CD4-positive, alpha-beta T cell treated with Interleukin-4 for 4 hours (primary cell): Measurements from ENCODE around the gene XG.
"Not testable (repeated sequence)": the region's sequence is repeated elsewhere in the genome, so short reads cannot be mapped to it uniquely, and the experiment has no call there.

Source experiments
- DNase-seq: peaks from one replicate; pipeline ENCODE4 v3.0.0-alpha.2; 2020

The XG gene

DNA sequence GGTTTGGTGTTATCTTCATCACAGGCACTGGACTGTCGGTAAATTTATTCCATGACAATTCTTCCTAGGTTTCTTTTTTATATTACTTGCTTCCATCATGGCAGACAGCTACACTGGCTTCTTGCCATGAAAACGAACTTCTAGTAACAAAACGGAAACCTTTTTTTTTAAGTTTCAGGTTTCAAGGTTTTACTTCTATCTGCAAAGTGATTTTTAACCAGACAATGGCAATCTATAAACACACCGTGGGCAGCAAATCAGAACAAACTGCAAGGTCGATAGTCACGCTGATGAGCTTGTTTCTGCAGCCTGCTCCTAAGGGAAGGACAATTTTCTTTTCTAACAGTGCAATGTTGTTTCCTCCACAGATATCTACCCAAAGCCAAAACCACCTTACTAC lies 29.9 kb downstream of the XG start:
- no peak for DNase-seq

DNA sequence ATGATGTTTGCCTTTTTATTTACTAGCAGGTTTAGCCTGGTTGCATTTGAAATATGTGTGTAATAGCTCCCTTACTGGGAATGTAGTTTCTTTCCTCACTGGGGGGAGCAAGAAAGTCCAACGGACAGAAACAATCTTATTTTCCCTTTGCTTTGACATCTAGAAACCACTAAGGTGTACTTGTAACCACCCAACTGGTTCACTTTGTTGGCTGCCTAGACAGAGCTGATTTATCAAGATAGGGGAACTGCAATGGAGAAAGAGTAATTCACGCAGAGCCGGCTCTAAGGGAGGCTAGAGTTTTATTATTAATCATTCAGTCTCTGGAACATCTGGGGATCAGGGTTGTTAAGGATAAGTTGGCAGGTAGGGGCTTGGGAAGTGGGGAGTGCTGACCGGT lies 30.3 kb downstream of the XG start:
- DNase-seq, result no peak

DNA sequence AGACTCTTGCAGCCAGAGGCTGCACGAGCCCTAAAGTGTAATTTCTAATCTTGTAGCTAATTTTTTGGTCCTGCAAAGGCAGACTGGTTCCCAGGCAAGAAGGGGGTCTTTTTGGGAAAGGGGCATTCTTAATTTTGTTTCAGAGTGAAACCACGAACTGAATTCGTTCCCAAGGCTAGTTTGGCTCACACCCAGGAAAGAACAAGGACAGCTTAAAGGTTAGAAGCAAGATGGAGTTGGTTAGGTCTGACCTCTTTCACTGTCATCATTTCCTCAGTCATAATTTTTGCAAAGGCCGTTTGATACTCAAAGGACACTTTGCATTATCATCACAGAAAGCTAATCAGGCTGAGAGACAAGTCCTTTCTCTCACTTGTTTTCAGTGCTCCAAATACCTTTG lies 30.9 kb downstream of the XG start:
- DNase-seq, result no peak

DNA sequence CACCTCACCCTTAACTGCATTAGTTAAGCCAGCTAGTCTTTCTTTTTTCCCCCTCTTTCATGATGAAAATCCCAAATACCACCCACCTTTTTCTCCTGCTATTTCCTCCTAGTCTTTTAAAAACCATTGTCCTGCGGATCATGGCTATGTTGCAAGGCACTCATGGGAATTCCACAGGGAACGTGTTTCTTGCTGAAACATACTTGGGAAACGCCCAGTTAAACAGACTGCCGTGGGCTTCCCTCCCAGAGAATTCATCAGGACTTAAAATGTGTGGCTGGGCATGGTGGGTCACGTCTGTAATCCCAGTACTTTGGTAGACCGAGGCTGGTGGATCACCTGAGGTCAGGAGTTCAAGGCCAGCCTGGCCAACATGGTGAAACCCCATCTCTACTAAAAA lies 32.2 kb downstream of the XG start:
- DNase-seq, result no peak

DNA sequence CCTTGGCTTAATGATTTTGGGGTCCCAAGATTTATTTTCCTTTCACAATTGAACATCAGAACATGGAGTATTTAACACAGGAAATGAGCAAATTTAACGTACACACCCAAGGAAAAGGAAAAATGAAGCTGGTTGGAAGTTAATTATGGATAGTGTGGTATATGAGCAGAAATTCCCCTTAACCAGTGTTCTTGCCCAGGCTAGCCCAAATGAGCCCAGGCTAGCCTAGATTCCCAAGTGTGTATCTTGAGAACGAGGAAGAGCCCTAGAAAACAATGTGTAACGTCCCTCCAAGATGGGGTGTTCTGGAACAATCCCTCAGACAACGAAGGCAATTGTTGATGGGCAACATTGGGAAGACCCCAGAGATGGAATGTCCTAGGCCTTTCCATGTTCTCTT lies 33.7 kb downstream of the XG start:
- DNase-seq, result no peak

DNA sequence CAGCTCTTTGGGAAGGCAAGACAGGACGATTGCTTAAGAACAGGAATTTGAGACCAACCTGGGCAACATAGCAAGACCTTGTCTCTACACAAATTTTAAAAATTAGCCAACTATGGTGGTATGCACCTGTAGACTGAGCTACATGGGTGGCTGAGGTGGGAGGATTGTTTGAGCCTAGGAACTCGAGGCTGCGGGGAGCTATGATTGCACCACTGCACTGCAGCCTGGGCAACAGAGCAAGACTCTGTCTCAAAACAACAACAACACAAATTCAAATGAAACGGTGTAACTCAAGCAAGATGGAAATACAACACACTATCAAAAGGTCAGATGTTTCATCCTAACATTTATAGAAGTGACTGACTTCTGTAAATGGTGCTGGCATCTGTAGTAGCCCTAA lies 37.1 kb downstream of the XG start:
- no peak for DNase-seq

GRCh38 chrX:2789569-2789968 lies 37.7 kb downstream of the XG start:
- DNase-seq, result no peak

DNA sequence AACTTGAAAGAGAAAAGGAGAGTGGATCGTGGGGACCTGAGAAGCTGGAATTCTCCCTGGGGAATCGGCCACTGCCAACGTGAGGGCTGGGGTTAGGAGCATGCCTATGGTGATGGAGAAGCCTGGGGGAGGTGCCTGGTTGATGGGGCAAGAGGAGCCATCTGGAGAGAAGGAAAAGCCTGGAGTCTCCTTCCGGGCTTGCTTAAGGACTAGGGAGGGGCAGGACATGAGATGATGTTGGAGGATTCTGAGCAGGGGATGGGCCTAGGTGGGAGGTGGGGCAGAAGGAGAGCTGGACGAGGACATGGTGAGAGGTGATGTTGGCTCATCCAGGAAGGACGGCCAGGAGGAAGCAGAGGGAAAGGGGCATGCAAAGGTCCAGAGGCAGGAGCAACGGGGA lies 41.9 kb downstream of the XG start:
- no peak for DNase-seq

- DNase-seq, result no peak
These were observed 42.5 kb downstream of the XG start for GRCh38 chrX:2794336-2794735.

DNA sequence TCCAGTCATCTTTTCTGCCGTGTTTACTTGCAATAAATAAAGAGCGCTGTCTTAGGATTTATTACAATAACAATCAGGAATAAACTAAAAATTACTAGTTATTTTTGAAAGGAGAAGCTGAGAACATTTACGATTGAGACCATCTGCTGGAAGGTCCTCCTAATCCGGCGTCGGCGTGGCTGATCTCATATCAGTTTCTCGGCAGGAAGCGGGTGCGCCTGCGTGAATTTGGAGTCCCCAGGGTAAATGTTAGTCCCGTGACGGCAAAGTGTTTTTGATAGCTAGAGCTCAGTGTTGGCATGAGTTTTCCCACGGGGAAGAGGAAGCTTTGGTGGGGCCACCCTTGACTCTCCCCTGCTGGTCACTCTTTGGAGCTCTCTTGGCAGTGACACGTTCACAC lies 45.0 kb downstream of the XG start:
- not testable (repeated sequence) for DNase-seq

- no peak for DNase-seq
These were observed 47.5 kb downstream of the XG start for GRCh38 chrX:2799369-2799768.

DNA sequence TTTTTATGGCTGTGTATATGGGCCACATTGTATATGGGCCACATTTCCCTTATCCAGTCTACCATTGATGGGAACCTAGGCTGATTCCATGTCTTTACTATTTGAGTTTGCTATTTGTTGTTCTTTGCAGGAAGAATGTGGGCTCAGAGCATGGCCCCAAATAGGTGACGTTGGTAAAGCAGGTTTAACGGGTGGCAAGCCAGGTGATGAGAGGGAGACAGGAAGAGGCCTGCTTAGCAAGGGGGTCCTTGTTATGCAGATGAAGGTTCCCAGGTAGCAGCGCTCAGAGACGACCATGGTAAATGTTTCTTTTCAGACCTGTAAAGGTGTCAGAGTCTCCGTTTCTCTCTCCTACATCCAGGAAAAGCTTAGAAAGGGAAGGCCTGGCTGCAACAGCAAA lies 48.1 kb downstream of the XG start:
- DNase-seq, result not testable (repeated sequence)

GRCh38 chrX:2801223-2801622 lies 49.4 kb downstream of the XG start:
- DNase-seq, result no peak

DNA sequence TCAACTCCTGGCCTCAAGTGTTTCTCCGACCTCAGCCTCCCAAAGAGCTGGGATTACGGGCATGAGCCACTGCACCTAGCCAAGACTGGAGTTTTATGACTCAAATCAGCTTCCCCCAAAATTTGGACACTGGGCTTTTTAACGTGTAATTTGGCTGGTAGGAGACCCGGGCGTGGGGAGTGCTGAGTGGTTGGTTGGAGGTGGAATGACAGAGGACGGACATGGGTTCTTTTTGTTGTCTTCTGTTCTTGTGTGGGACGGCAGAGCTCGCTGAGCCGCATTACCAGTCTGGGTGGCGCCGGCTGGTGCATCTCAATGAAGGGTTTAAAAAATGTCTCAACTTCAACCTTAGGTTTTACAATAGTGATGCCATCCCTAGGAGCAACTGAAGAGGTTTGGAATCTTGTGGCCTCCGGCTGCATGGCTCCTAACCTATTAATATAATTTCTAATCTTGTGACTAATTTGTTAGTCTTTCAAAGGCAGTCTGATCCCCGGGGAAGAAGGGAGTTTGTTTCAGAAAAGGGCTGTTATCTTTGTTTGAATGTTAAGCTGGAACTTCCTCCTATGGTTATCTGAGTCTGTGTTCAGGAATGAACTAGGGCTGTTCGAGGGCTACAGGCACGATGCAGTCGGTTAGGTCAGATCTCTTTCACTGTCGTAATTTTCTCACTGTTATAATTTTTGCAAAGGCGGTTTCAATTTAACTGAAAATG lies 50.7 kb downstream of the XG start:
- not testable (repeated sequence) for DNase-seq

GRCh38 chrX:2803486-2803885 lies 51.6 kb downstream of the XG start:
- not testable (repeated sequence) for DNase-seq

DNA sequence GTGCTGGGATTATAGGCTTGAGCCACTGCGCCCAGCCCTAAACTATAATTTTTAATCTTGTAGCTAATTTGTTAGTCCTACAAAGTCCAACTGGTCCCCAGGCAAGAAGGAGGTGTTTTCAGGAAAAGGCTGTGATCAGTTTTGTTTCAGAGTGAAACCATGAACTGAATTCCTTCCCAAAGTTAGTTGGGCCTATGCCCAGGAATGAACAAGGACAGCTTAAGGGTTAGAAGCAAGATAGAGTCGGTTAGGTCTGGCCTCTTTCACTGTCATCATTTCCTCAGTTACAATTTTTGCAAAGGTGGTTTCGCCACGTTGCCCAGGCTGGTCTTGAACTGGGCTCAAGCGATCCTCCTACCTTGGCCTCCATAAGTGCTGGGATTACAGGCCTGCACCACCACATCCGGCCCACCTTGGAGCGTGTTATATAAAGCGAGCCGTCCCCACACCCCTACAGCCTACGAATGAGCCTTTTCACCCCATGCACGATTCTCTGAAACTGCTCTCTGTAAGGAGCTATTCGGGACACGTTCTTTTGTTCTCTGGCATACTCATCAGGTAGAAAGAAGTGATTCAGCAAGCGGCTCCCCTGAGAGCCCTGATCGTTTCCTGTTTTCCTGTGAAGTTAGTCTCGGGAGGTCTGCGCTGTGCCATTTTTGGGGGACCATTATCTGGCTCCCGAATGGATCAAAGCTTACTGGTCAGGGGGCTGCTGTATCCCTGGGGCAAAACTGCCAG lies 52.4 kb downstream of the XG start:
- DNase-seq, result not testable (repeated sequence)

GRCh38 chrX:2804858-2805257 lies 53.0 kb downstream of the XG start:
- DNase-seq, result not testable (repeated sequence)

GRCh38 chrX:2811271-2811670 lies 59.4 kb downstream of the XG start:
- no peak for DNase-seq

- DNase-seq, result peak; percentile 44
These were observed 60.5 kb downstream of the XG start for GRCh38 chrX:2812161-2812907.

DNA sequence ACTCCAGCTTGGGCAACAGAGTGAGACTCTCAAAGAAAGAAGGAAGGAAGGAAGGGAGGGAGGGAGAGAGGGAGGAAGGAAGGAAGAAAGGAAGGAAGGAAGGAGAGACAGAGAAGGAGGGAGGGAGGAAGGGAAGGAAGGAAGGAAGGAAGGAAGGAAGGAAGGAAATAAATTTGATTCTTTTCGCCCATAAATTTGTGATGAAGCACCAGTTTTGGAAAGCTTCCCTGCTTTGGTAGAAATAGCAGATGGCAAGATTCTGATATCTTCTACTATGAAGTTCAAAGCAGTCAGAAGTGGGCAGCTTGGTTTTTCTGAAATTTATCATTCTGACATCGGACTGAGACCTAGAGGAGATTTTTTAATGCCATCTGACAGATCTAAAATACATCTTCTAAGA lies 65.2 kb downstream of the XG start:
- no peak for DNase-seq

GRCh38 chrX:2819345-2820135 lies 67.7 kb downstream of the XG start:
- no peak for DNase-seq

GRCh38 chrX:2820136-2820771 lies 68.4 kb downstream of the XG start:
- DNase-seq, result no peak
